K562 (cell line): Measurements from ENCODE around the gene XYLB. TPM values are rescaled to one million over a fixed set of nuclear protein-coding genes. Genes with fewer than 3 reads are reported as not detected.

Source experiments
- CBX5 ChIP-seq: IDR thresholded peaks from 2 replicates; pipeline ENCODE4 v1.6.1; 2014; ENCODE audit warnings: low read depth, borderline replicate concordance
- CEBPB ChIP-seq: fragments of 450-650 bp; IDR thresholded peaks from 2 replicates; pipeline ENCODE4 v1.6.1; 2016; ENCODE audit warnings: missing genetic modification characterization, missing compliant biosample characterization
- CEBPZ ChIP-seq: fragments of 150-350 bp; IDR thresholded peaks from 2 replicates; pipeline ENCODE4 v1.6.1; 2014; ENCODE audit warnings: low read depth, mild to moderate bottlenecking, low read length, borderline replicate concordance
- HLTF ChIP-seq: fragments of 450-650 bp; IDR thresholded peaks from 2 replicates; pipeline ENCODE4 v1.6.1; 2016
- TRIM24 ChIP-seq, 2 experiments: fragments of 450-650 bp; IDR thresholded peaks; 2 replicates each; pipeline ENCODE4 v1.6.1; 2016
- TRIM28 ChIP-seq: fragments of 450-650 bp; IDR thresholded peaks from 2 replicates; pipeline ENCODE4 v1.6.1; 2017
- XRCC3 ChIP-seq: fragments of 450-650 bp; IDR thresholded peaks from 2 replicates; pipeline ENCODE4 v1.6.1; 2017; ENCODE audit warnings: mild to moderate bottlenecking, moderate library complexity
- ZNF280A ChIP-seq: fragments of 450-650 bp; IDR thresholded peaks from 2 replicates; pipeline ENCODE4 v1.6.1; 2018; ENCODE audit warnings: mild to moderate bottlenecking, low read depth; ENCODE audit not compliant: partially characterized antibody
- polyA plus RNA-seq, 8 experiments: library from polyadenylated mRNA; depleted of rRNA in 4 of 8; stranded (reverse) in 5 of 8; unstranded in 3 of 8; fragments of >200 nt; fragmentation: Nextera tagmentation in 2 of 8; fragmentation: Illumina TruSeq in 1 of 8; extraction: Ambion mirVana in 2 of 8; extraction: Trizol in 1 of 8; gene quantifications; 2 replicates each; pipeline versions ENCODE4 v1.2.1 to v1.2.3, GENCODE V29; 2011 to 2014; ENCODE audit warnings: inconsistent platforms in 1 of 8, missing spikeins in 1 of 8
- total RNA-seq, 7 experiments: library from RNA; depleted of rRNA in 6 of 7; stranded (reverse); fragments of >200 nt in 6 of 7; fragmentation: Illumina TruSeq in 2 of 7; extraction: Trizol in 2 of 7; gene quantifications; 2 replicates each; pipeline versions ENCODE4 v1.2.1 to v1.2.3, GENCODE V29; 2011 to 2021; ENCODE audit warnings: low replicate concordance in 1 of 7

The XYLB gene
- total and polyA plus RNA-seq, 9 of the 15 experiments (the other 6 are each of a cell fraction or from before 2014, with no cell fraction given): 4.0 to 20.2 (median 13.2) TPM

GRCh38 chr3:38432871-38433658 lies 86.5 kb downstream of the XYLB start (continued):
- TF ChIP-seq TRIM24 (IDR thresholded peaks at IDR 0.05) (0 out of 4 replicates have a peak, but pooled peaks of 1 of the 2 experiments have one; percentile 21), HLTF (0 out of 2 replicates have a peak, but pooled peaks have one; percentile 52), CEBPZ (peak; percentile 63; the same call in 1 of the 2 replicates), ZNF280A (peak; percentile 98), XRCC3 (peak; percentile 81; the same call in 1 of the 2 replicates), TRIM28 (peak; percentile 96), CEBPB (tag) (peak; percentile 30), CBX5 (peak; percentile 97)
- TF ChIP-seq, all 486 proteins: peak for 15; not testable (repeated sequence) for 471
